HCT116 (cell line): ENCODE measurements around the gene SLC9A9. TPM values are rescaled to one million over a fixed set of nuclear protein-coding genes. Genes with fewer than 3 reads are reported as not detected.

Experiments used
- ATAC-seq: fragments of 200-7000 bp; cut with Tn5 transposase; 2 replicates; pipeline ENCODE4 v1.9.1; 2020; ENCODE audit warnings: mild to moderate bottlenecking, moderate library complexity
- BruUV-seq: library from RNA; stranded (reverse); fragments of 400-500 nt; replicated peaks from 2 replicates; lab custom pipeline; 2021; lab: Mats Ljungman, UMichigan
- CTCF ChIA-PET: fragments of 300-600 bp; sonication (Branson Sonifier 250); formaldehyde crosslinking; loops from one replicate; lab custom pipeline; 2021; ENCODE audit warnings: antibody characterized with exemption; lab: Charles Lee
- POLR2A ChIA-PET: fragments of 300-600, 350-600 bp; sonication (Branson Sonifier 250); formaldehyde crosslinking; loops from one replicate; lab custom pipeline; 2021; ENCODE audit warnings: antibody characterized with exemption; lab: Charles Lee
- RAD21 ChIA-PET, 2 experiments: fragments of 300-600 bp; sonication (Branson Sonifier 250); formaldehyde crosslinking; loops; one replicate each; lab custom pipeline; 2023; ENCODE audit warnings: low total read pairs in 2 of 2; ENCODE audit not compliant: uncharacterized antibody in 2 of 2, unreplicated experiment in 2 of 2, low non-redundant PET in 1 of 2; lab: Charles Lee
- DNase-seq: peaks from one replicate; pipeline ENCODE4 v3.0.0-alpha.2; 2010; ENCODE audit warnings: low read depth, low spot score
- H2AFZ ChIP-seq: fragments of 200-600 bp; shearing (Covaris generic), sonication (generic); 2 replicates; pipeline ENCODE4 v1.6.1; 2017; ENCODE audit warnings: low read depth, mixed run types, mixed read lengths, antibody characterized with exemption, low read length; ENCODE audit not compliant: poor library complexity, severe bottlenecking
- H3K27ac ChIP-seq: 2 replicates; pipeline ENCODE4 v1.5.1; 2012; ENCODE audit warnings: low read depth, low read length
- H3K27me3 ChIP-seq: fragments of 200-600 bp; sonication (generic); 2 replicates; pipeline ENCODE4 v1.6.1; 2016; ENCODE audit warnings: mixed run types, low read length, mixed read lengths; ENCODE audit not compliant: insufficient read depth
- H3K36me3 ChIP-seq, 2 experiments: fragments of 200-500 bp in 1 of 2; fragments of 200-600 bp in 1 of 2; sonication (Bioruptor generic) in 1 of 2; sonication (generic) in 1 of 2; 2 replicates each; pipeline versions ENCODE4 v1.5.1 to v1.6.1; 2014 to 2016; ENCODE audit warnings: low read length in 2 of 2, inconsistent platforms in 1 of 2, mixed read lengths in 1 of 2, mixed run types in 1 of 2; ENCODE audit not compliant: insufficient read depth in 2 of 2, control insufficient read depth in 1 of 2
- H3K4me1 ChIP-seq, 2 experiments: fragments of 200-600 bp in 1 of 2; sonication (generic) in 1 of 2; 2 replicates each; pipeline versions ENCODE4 v1.5.1 to v1.6.1; 2012 to 2017; ENCODE audit warnings: low read length in 2 of 2, inconsistent platforms in 1 of 2, mild to moderate bottlenecking in 1 of 2, mixed read lengths in 1 of 2, mixed run types in 1 of 2, moderate library complexity in 1 of 2; ENCODE audit not compliant: insufficient read depth in 2 of 2, control insufficient read depth in 1 of 2
- H3K4me2 ChIP-seq: fragments of 200-600 bp; sonication (generic); 2 replicates; pipeline ENCODE4 v1.6.1; 2017; ENCODE audit warnings: mixed run types, low read length, mixed read lengths
- H3K4me3 ChIP-seq, 2 experiments: fragments of 200-600 bp in 1 of 2; sonication (generic) in 1 of 2; replicated peaks in 1 of 2; 2 replicates each; pipeline ENCODE4 v1.5.1; 2011 to 2016; ENCODE audit warnings: low read length in 2 of 2, control low read depth in 1 of 2, low read depth in 1 of 2, mild to moderate bottlenecking in 1 of 2, mixed read lengths in 1 of 2, mixed run types in 1 of 2
- H3K79me2 ChIP-seq: fragments of 200-600 bp; sonication (generic); 2 replicates; pipeline ENCODE4 v1.6.1; 2017; ENCODE audit warnings: mild to moderate bottlenecking, mixed run types, low read length, moderate library complexity, mixed read lengths; ENCODE audit not compliant: insufficient read depth
- H3K9ac ChIP-seq: fragments of 200-600 bp; sonication (generic); 2 replicates; pipeline ENCODE4 v1.6.1; 2016; ENCODE audit warnings: low read length, mixed read lengths
- H3K9me2 ChIP-seq: fragments of 200-600 bp; sonication (generic), shearing (Covaris generic); 2 replicates; pipeline ENCODE4 v1.6.1; 2017; ENCODE audit warnings: mixed run types, mild to moderate bottlenecking, moderate library complexity; ENCODE audit not compliant: insufficient read depth
- H3K9me3 ChIP-seq, 2 experiments: fragments of 200-500 bp in 1 of 2; fragments of 200-600 bp in 1 of 2; sonication (Bioruptor generic) in 1 of 2; sonication (generic) in 1 of 2; 2 replicates each; pipeline ENCODE4 v1.6.1; 2014 to 2017; ENCODE audit warnings: low read length in 2 of 2, mixed read lengths in 2 of 2, inconsistent platforms in 1 of 2, low read depth in 1 of 2, mild to moderate bottlenecking in 1 of 2, mixed run types in 1 of 2, moderate library complexity in 1 of 2; ENCODE audit not compliant: control insufficient read depth in 1 of 2, insufficient read depth in 1 of 2
- H4K20me1 ChIP-seq: fragments of 200-600 bp; sonication (generic), shearing (Covaris generic); 2 replicates; pipeline ENCODE4 v1.6.1; 2017; ENCODE audit warnings: mixed run types, mild to moderate bottlenecking, moderate library complexity; ENCODE audit not compliant: insufficient read depth
- CBX3 ChIP-seq: IDR thresholded peaks from 2 replicates; pipeline ENCODE4 v1.6.1; 2012; ENCODE audit warnings: low read depth
- CEBPB ChIP-seq: IDR thresholded peaks from 2 replicates; pipeline ENCODE4 v1.6.1; 2012; ENCODE audit warnings: low read depth
- EGR1 ChIP-seq: IDR thresholded peaks from 2 replicates; pipeline ENCODE4 v1.6.1; 2012; ENCODE audit warnings: low read depth
- EZH2phosphoT487 ChIP-seq: fragments of 200-600 bp; IDR thresholded peaks from 2 replicates; pipeline ENCODE4 v1.6.1; 2018; ENCODE audit warnings: antibody characterized with exemption, borderline replicate concordance
- FOSL1 ChIP-seq: IDR thresholded peaks from 2 replicates; pipeline ENCODE4 v1.6.1; 2012; ENCODE audit warnings: low read depth
- RAD21 ChIP-seq: IDR thresholded peaks from 2 replicates; pipeline ENCODE4 v1.6.1; 2012; ENCODE audit warnings: low read depth, mild to moderate bottlenecking
- SP1 ChIP-seq: IDR thresholded peaks from 2 replicates; pipeline ENCODE4 v1.6.1; 2012; ENCODE audit warnings: low read depth
- YY1 ChIP-seq: IDR thresholded peaks from 2 replicates; pipeline ENCODE4 v1.6.1; 2011; ENCODE audit warnings: low read length, low read depth, moderate library complexity, mild to moderate bottlenecking; ENCODE audit not compliant: insufficient replicate concordance; ENCODE audit errors: extremely low read depth
- ZNF274 ChIP-seq: fragments of 200-500 bp; sonication (Bioruptor generic); IDR thresholded peaks from 2 replicates; pipeline ENCODE4 v1.6.1; 2014; ENCODE audit warnings: mild to moderate bottlenecking, low read depth, low read length, inconsistent platforms
- intact Hi-C: fragments of 100-400 bp; cut with micrococcal nuclease; formaldehyde crosslinking; loops from 2 replicates; pipeline ENCODE4 v1.10.0; 2022
- total RNA-seq: library from RNA; stranded (reverse); gene quantifications from one replicate; pipeline ENCODE4 v1.2.1, GENCODE V29; 2021; ENCODE audit not compliant: unreplicated experiment
- TF ChIP-seq, protein P1 (sequence below): IDR thresholded peaks from 2 replicates; pipeline ENCODE4 v1.6.1; 2011; ENCODE audit warnings: mild to moderate bottlenecking, low read length, moderate library complexity; ENCODE audit not compliant: insufficient replicate concordance; ENCODE audit errors: extremely low read depth
- TF ChIP-seq, protein P2 (sequence below): IDR thresholded peaks from 2 replicates; pipeline ENCODE4 v1.6.1; 2012
- TF ChIP-seq, protein P3 (sequence below): IDR thresholded peaks from 2 replicates; pipeline ENCODE4 v1.6.1; 2012

The SLC9A9 gene
- total RNA-seq, 1 experiment from 2014 or later, result 0.20 TPM

- H3K27me3 ChIP-seq, result no peaks in the 10 kb centered on the region
- H4K20me1 ChIP-seq, result no peaks in the 10 kb centered on the region
- no peak for ATAC-seq
- no peak overlapping the region for H3K4me2 ChIP-seq
- H3K79me2 ChIP-seq, result no peaks in the 10 kb centered on the region
- H3K36me3 ChIP-seq, result no peaks in the 10 kb centered on the region
- no peak overlapping the region for H3K4me3 ChIP-seq
- BruUV-seq, result no TSS peak
- H3K4me1 ChIP-seq, result peaks cover 5 to 12% of the 10 kb centered on the region in 2 experiments; a peak in 3 of 4 replicates
- H2AFZ ChIP-seq, result no peak overlapping the region
- CTCF ChIA-PET, result no interaction called here
- intact Hi-C loops, result no loop called here
- no peaks in the 10 kb centered on the region for H3K9me2 ChIP-seq
- TF ChIP-seq YY1 (no peak), EGR1 (no peak), ZNF274 (no peak)
- TF ChIP-seq, protein P1, sequence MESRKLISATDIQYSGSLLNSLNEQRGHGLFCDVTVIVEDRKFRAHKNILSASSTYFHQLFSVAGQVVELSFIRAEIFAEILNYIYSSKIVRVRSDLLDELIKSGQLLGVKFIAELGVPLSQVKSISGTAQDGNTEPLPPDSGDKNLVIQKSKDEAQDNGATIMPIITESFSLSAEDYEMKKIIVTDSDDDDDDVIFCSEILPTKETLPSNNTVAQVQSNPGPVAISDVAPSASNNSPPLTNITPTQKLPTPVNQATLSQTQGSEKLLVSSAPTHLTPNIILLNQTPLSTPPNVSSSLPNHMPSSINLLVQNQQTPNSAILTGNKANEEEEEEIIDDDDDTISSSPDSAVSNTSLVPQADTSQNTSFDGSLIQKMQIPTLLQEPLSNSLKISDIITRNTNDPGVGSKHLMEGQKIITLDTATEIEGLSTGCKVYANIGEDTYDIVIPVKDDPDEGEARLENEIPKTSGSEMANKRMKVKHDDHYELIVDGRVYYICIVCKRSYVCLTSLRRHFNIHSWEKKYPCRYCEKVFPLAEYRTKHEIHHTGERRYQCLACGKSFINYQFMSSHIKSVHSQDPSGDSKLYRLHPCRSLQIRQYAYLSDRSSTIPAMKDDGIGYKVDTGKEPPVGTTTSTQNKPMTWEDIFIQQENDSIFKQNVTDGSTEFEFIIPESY, result no peak
- DNase-seq, result no peak
- no peaks in the 10 kb centered on the region for H3K9me3 ChIP-seq
- no peak overlapping the region for H3K27ac ChIP-seq
- RAD21 ChIA-PET, result no interaction called here
- POLR2A ChIA-PET, result no interaction called here
- H3K9ac ChIP-seq, result no peak overlapping the region
These were observed 20.8 kb downstream of the SLC9A9 start for GRCh38 chr3:143827425-143827824.

DNA sequence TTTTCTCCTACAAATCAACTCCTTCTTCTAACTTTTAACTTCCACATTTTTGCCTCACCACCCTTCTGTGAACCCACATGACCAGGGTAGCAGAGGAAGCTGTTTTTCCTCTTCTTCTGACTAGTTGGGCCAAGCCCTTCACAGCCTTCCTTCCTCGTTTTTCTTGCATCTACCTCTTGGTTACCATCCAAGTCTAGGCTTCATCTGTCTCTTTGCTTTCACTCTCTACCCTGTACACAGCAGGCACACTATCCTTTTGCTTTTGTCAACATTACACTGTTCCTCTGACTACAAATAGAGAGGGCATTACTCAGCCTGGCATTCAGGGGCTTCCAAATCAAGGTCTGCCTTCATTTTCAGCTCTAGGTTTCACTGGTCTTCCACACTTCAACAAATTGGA is 22.0 kb downstream of the SLC9A9 start:
- Histone ChIP-seq H3K27ac (no peak overlapping the region), H3K9ac (no peak overlapping the region), H3K79me2 (no peaks in the 10 kb centered on the region), H3K9me2 (no peaks in the 10 kb centered on the region), H3K9me3 (no peaks in the 10 kb centered on the region), H3K36me3 (no peaks in the 10 kb centered on the region), H3K4me1 (peaks cover 5 to 10% of the 10 kb centered on the region in 2 experiments; a peak in 3 of 4 replicates), H3K27me3 (no peaks in the 10 kb centered on the region), H2AFZ (no peak overlapping the region), H3K4me3 (no peak overlapping the region), H3K4me2 (no peak overlapping the region), H4K20me1 (no peaks in the 10 kb centered on the region)
- intact Hi-C loops, result no loop called here
- no peak for DNase-seq
- BruUV-seq, result no TSS peak
- no peak for TF ChIP-seq EGR1
- TF ChIP-seq CBX3, result no peak
- no peak for TF ChIP-seq SP1
- TF ChIP-seq, protein P2, sequence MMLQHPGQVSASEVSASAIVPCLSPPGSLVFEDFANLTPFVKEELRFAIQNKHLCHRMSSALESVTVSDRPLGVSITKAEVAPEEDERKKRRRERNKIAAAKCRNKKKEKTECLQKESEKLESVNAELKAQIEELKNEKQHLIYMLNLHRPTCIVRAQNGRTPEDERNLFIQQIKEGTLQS, result no peak
- no peak for TF ChIP-seq FOSL1
- TF ChIP-seq CEBPB, result no peak
- no peak for TF ChIP-seq EZH2phosphoT487
- TF ChIP-seq, protein P3, sequence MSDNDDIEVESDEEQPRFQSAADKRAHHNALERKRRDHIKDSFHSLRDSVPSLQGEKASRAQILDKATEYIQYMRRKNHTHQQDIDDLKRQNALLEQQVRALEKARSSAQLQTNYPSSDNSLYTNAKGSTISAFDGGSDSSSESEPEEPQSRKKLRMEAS, result no peak
- no peak for TF ChIP-seq RAD21
- POLR2A ChIA-PET, result no interaction called here
- CTCF ChIA-PET, result no interaction called here
- RAD21 ChIA-PET, result no interaction called here
- ATAC-seq, result no peak
